ENCODE data around the gene NTNG2. TPM values are rescaled to one million over a fixed set of nuclear protein-coding genes. Genes with fewer than 3 reads are reported as not detected.

Gene NTNG2
- total RNA-seq, 1 donor from 2014 or later, result under 0.01 TPM

DNA sequence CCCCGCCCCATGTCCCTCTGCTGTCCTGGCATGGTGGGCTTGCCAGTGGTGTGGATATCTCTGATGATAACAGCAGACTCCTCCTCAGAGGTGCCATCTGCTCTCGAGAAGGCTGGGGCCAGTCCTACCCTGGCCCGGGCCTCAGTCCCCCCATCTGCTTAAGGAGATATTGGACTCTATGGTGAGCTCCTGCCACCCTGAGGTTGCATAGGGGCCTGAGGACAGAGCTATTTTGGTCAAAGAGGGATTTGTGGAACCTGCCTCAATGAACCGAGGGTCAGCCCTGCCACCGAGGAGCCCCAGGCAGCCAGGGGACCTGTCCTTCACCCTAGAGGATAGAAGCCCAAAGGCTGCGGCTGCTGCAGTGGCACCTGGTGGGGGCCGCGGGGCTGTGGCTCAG, 32.6 kb downstream of the NTNG2 start:
- Histone ChIP-seq H3K36me3 (ENCODE audit: control insufficient read depth, insufficient read depth, low read length) (no peaks in the 10 kb centered on the region), H3K4me3 (ENCODE audit: low read depth, low read length) (no peak overlapping the region), H3K27me3 (ENCODE audit: control insufficient read depth, insufficient read depth, low read length) (no peaks in the 10 kb centered on the region)
- FAIRE-seq (no peak), DNase-seq (ENCODE audit: low read depth) (no peak)
- TF ChIP-seq CTCF (IDR thresholded peaks at IDR 0.05; ENCODE audit: insufficient read depth, low read length, severe bottlenecking), result no peak

DNA sequence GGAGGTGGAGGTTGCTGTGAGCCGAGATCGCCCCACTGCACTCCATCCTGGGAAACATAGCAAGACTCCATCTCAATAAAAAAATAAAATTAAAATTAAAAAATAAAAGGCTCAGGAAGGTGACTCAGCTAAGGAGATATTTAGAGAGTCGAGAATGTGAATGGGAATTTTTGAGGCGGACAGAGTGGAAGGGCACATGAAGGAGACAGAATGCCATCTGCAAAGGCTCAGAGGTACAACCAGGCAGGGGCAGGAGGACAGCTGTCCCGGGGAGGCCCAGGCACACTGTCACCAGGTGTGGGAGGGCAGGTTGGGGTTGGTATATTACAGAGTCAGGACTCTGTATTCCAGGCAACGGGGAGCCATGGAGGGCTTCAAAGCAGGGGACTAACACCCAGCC, 35.5 kb downstream of the NTNG2 start:
- H3K27me3 ChIP-seq (ENCODE audit: control insufficient read depth, insufficient read depth, low read length), result peaks cover 8% of the 10 kb centered on the region
- no peak for TF ChIP-seq CTCF (IDR thresholded peaks at IDR 0.05; ENCODE audit: insufficient read depth, low read length, severe bottlenecking)
- FAIRE-seq, result no peak
- H3K4me3 ChIP-seq (ENCODE audit: low read depth, low read length), result no peak overlapping the region
- DNase-seq (ENCODE audit: low read depth), result no peak
- H3K36me3 ChIP-seq (ENCODE audit: control insufficient read depth, insufficient read depth, low read length), result no peaks in the 10 kb centered on the region

DNA sequence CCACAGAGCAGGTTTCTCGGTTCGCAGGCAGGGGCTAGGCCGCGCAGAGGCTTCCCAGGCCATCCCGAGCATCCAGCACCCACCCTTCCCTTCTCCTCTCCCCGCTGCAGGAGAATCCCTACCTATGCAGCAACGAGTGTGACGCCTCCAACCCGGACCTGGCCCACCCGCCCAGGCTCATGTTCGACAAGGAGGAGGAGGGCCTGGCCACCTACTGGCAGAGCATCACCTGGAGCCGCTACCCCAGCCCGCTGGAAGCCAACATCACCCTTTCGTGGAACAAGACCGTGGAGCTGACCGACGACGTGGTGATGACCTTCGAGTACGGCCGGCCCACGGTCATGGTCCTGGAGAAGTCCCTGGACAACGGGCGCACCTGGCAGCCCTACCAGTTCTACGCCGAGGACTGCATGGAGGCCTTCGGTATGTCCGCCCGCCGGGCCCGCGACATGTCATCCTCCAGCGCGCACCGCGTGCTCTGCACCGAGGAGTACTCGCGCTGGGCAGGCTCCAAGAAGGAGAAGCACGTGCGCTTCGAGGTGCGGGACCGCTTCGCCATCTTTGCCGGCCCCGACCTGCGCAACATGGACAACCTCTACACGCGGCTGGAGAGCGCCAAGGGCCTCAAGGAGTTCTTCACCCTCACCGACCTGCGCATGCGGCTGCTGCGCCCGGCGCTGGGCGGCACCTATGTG, 36.1 kb downstream of the NTNG2 start:
- Histone ChIP-seq H3K36me3 (ENCODE audit: control insufficient read depth, insufficient read depth, low read length) (no peaks in the 10 kb centered on the region), H3K27me3 (ENCODE audit: control insufficient read depth, insufficient read depth, low read length) (peaks cover 14% of the 10 kb centered on the region), H3K4me3 (ENCODE audit: low read depth, low read length) (no peak overlapping the region)
- FAIRE-seq, result no peak
- no peak for DNase-seq (ENCODE audit: low read depth)
- no peak for TF ChIP-seq CTCF (IDR thresholded peaks at IDR 0.05; ENCODE audit: insufficient read depth, low read length, severe bottlenecking)

GRCh38 chr9:132199056-132199455, 37.2 kb downstream of the NTNG2 start:
- no peak overlapping the region for H3K4me3 ChIP-seq (ENCODE audit: low read depth, low read length)
- no peaks in the 10 kb centered on the region for H3K36me3 ChIP-seq (ENCODE audit: control insufficient read depth, insufficient read depth, low read length)
- DNase-seq (ENCODE audit: low read depth) (peak; percentile 63), FAIRE-seq (no peak)
- TF ChIP-seq CTCF (IDR thresholded peaks at IDR 0.05; ENCODE audit: insufficient read depth, low read length, severe bottlenecking), result no peak
- H3K27me3 ChIP-seq (ENCODE audit: control insufficient read depth, insufficient read depth, low read length), result peaks cover 14% of the 10 kb centered on the region

GRCh38 chr9:132200706-132201105, 38.8 kb downstream of the NTNG2 start:
- DNase-seq (ENCODE audit: low read depth) (no peak), FAIRE-seq (no peak)
- Histone ChIP-seq H3K36me3 (ENCODE audit: control insufficient read depth, insufficient read depth, low read length) (no peaks in the 10 kb centered on the region), H3K4me3 (ENCODE audit: low read depth, low read length) (no peak overlapping the region), H3K27me3 (ENCODE audit: control insufficient read depth, insufficient read depth, low read length) (peaks cover 14% of the 10 kb centered on the region)
- TF ChIP-seq CTCF (IDR thresholded peaks at IDR 0.05; ENCODE audit: insufficient read depth, low read length, severe bottlenecking), result no peak

DNA sequence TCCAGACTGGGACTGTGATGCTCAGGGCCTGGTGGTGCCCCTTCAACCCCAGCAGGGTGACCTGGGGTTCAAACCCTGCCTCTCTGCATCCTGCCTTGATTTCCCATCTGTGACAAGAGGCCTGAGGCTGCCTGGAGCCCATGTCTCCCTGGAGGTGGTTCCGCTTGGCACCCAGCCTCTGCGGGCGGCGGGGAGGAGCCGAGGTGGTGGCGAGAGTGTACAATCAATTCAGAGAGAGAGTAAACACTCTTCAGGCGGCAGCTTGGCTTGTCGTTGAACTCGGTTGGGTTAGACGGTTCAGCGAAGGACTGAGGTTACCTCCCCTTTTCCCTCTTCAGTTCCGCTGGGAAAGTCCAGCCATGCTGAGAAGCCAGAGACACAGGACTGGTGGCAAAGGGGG, 39.3 kb downstream of the NTNG2 start:
- TF ChIP-seq CTCF (IDR thresholded peaks at IDR 0.05; ENCODE audit: insufficient read depth, low read length, severe bottlenecking), result no peak
- Histone ChIP-seq H3K36me3 (ENCODE audit: control insufficient read depth, insufficient read depth, low read length) (no peaks in the 10 kb centered on the region), H3K27me3 (ENCODE audit: control insufficient read depth, insufficient read depth, low read length) (peaks cover 14% of the 10 kb centered on the region), H3K4me3 (ENCODE audit: low read depth, low read length) (no peak overlapping the region)
- FAIRE-seq (no peak), DNase-seq (ENCODE audit: low read depth) (no peak)
